Activated gamma-delta T cell (primary cell): ENCODE measurements around the gene PWWP3B.
"Not testable (repeated sequence)": the region's sequence is repeated elsewhere in the genome, so short reads cannot be mapped to it uniquely, and the experiment has no call there.

Experiments used
- DNase-seq: peaks from one replicate; lab custom pipeline; 2025; lab: John Stamatoyannopoulos, UW
- total RNA-seq, 2 donors: gene quantifications; one replicate each; lab custom pipeline; 2026; lab: John Stamatoyannopoulos, UW

PWWP3B gene
- 0 to 0.09 reads per million in 2 donors for total RNA-seq

GRCh38 chrX:106168107-106168506 lies at the start of gene PWWP3B:
Gene PWWP3B, plus strand, starts transcription at chrX:106168305. Its CDS starts 37,128 bp downstream, at chrX:106205433.
- DNase-seq, result no peak

- DNase-seq, result no peak
Measured at GRCh38 chrX:106139048-106139447, 29.1 kb upstream of the PWWP3B start.

GRCh38 chrX:106144755-106145639 lies 23.1 kb upstream of the PWWP3B start:
- DNase-seq, result no peak

GRCh38 chrX:106150701-106151100 lies 17.4 kb upstream of the PWWP3B start:
- no peak for DNase-seq

- no peak for DNase-seq
Measured at GRCh38 chrX:106159861-106160282, 8.2 kb upstream of the PWWP3B start.

- DNase-seq, result no peak
Measured at GRCh38 chrX:106170318-106170717, 2.2 kb downstream of the PWWP3B start.

GRCh38 chrX:106171293-106171820 lies 3.3 kb downstream of the PWWP3B start:
- no peak for DNase-seq

- no peak for DNase-seq
Measured at GRCh38 chrX:106177106-106177981, 9.2 kb downstream of the PWWP3B start.

GRCh38 chrX:106177982-106178321 lies 9.8 kb downstream of the PWWP3B start:
- no peak for DNase-seq

GRCh38 chrX:106178826-106179225 lies 10.7 kb downstream of the PWWP3B start:
- DNase-seq, result no peak

GRCh38 chrX:106183685-106184084 lies 15.6 kb downstream of the PWWP3B start:
- not testable (repeated sequence) for DNase-seq

- no peak for DNase-seq
Measured at GRCh38 chrX:106201502-106202178, 33.5 kb downstream of the PWWP3B start.

GRCh38 chrX:106203315-106203714 lies 35.2 kb downstream of the PWWP3B start:
- DNase-seq, result no peak

- DNase-seq, result no peak
Measured at GRCh38 chrX:106208154-106208553, 40.0 kb downstream of the PWWP3B start.
